Measurements from ENCODE around the gene PET117.
"Not testable (repeated sequence)": the region's sequence is repeated elsewhere in the genome, so short reads cannot be mapped to it uniquely, and the experiment has no call there.

Gene PET117, protein sequence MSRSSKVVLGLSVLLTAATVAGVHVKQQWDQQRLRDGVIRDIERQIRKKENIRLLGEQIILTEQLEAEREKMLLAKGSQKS

DNA sequence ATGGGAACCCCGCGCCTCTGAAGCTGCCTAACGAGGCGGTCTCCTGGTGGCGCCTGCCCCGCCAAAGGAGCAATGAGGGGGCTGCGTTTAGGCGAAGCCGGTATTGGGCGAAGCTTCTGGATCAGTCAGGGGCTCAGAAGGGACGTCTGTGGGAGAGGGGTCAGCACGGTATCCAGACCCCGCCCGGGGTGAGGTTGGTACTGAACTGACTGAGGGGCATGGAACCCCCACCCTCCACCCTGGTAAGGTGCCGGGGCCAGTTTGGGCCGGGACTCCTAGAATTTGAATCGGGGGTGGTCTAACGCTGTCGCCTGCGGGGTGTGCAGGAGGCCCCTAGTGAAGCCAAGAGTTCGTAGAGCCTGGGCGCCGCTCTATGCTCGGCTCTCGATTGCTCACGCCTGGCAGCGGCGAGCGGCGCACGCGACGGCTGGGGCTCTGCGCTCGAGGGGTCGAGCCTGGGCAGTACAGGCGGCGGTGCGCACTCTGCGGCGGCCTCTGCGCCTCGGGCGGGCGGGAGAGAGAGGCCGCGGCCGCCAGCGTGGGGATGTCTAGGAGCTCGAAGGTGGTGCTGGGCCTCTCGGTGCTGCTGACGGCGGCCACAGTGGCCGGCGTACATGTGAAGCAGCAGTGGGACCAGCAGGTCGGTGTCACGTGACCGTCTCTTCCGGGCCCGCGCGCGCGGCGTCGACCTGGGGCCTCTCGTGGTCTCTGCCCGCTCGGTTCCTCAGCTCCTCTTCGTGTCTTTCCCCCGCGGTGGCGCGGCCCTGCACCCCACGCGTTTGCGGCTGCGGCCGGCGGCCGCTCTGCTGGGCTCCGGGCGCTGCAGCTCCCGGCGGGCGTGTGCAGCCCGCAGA, at the start of gene PET117, which contains the start of gene KAT14:
TSS of gene PET117 (plus strand) at position 452 of the 854 bp plus-strand sequence. CDS start at position 545, 93 bp downstream.
TSS of gene KAT14 (plus strand) at position 452 of the 854 bp plus-strand sequence. CDS start 4,798 bp downstream, outside the sequence.
- peak; percentile 82 to 83 for DNase-seq

DNA sequence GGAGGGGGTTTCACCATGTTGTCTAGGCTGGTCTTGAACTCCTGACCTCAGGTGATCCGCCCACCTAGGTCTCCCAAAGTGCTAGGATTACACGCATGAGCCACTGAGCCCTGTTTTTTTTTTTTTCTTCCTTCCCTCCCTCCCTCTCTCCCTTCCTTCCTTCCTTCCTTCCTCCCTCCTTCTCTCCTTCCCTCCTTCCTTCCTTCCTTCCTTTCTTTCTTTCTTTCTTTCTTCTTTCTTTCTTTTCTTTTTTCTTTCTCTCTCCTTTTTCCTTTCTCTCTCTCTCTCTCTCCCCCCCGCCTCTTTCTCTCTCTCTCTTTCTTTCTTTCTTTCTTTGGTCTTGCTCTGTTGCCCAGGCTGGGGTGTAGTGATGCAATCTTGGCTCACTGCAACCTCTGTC, 49.4 kb upstream of the PET117 start:
- not testable (repeated sequence) for DNase-seq

DNA sequence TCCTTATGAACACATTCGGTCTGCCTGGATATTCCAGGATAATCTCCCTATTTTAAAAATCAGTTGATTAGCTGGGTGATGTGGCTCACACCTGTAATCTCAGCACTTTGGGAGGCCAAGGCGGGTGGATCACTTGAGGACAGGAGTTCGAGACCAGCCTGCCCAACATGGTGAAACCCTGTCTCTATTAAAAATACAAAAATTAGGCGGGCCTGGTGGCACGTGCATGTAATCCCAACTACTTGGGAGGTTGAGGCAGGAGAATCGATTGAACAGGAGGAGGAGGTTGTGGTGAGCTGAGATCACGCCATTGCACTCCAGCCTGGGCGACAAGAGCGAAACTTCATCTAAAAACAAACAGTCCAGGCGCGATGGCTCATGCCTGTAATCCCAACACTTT, 48.8 kb upstream of the PET117 start:
- not testable (repeated sequence) for DNase-seq

DNA sequence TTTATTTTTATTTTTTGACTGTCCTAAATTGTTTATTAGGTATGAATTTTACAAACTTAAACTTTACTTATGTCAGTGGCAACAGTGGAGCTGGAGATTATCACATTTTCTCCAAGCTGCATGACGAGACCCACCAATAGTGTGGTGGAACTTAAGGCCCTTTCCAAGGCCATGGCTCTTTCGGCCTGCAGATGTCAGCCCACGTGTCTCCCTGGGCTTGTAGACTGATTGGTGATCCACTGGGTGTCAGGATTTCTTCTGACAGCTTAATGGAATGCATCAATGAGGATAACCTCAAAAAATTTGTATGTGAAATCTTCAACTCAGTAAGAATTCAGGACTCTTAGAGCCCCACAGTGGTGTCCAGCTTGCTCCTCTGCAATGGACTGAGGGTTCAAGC, 47.6 kb upstream of the PET117 start:
- DNase-seq, result no peak

DNA sequence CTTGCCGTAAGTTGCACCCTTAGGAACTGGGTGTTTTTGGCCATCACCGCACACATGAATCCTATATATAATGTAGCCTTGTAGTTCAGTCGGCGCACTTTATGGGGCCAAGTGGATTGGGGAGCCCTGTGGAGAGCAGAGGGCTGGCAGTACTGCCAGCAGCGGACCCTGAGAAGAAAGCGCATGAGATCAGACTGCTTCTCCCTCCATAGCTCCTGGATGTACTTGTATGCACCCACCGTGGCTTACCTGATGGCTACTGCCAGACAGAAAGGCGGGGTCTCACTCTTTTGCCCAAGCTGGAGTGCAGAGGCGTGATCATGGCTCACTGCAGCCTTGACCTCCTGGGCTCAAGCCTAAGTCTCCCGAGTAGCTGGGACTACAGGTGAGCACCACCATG, 47.2 kb upstream of the PET117 start:
- DNase-seq, result no peak

DNA sequence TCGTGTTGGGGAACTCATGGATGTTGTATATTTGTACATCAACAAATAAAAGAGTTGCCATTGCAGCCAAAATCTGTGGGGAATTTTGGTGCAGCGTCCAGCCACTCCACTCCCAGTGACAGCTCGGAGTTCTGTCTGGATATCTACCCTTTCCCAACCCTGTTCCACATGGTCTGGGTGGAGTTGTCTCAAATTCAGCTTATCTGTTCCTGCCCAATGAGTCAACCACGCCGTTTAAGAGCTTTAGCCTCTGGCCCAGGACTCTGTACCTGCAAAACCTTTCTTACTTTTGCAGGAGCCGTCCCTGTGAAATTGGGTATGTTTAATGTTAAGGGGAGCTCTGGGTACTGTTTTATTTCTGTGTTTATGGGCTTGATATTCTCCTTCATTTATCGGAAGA, 46.0 kb upstream of the PET117 start:
- no peak for DNase-seq

DNA sequence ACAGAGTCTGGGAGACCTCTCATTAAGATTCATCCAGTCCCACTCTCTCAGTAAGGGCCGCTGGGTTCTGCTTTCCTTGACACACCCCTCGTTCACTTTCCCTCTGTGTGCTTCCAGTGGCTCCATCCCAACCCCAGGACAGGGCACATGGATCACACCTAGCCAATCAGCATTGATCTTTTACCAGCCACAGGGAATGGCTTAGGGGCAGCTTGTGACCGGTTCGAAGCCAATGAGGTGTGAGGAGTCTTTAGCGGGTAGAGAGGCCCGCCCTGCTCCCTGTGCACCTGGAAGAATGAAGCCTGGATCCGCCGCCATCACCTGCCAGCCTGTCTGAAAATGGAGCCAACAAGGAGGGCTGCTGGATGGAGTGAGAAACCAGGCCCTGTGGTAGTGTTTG, 44.8 kb upstream of the PET117 start:
- DNase-seq, result no peak

DNA sequence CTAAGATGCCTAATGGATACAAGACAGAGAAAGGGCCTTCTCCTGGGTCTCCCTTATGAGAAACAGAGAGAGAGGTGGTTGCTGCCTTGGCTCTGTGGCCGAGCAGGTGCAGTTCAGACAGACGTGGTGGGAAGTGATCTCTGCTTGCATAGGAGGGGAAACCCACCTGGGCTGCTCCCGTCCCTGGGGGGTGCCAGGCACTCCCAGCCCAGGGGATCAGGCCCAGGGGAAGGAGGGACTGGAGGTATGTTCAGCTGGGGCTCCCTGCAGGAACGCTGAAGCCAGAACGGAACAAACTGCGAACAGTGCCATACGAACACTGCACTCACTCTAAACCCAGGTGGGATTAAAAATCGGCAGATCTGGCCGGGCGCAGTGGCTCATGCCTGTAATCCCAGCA, 44.3 kb upstream of the PET117 start:
- no peak for DNase-seq

DNA sequence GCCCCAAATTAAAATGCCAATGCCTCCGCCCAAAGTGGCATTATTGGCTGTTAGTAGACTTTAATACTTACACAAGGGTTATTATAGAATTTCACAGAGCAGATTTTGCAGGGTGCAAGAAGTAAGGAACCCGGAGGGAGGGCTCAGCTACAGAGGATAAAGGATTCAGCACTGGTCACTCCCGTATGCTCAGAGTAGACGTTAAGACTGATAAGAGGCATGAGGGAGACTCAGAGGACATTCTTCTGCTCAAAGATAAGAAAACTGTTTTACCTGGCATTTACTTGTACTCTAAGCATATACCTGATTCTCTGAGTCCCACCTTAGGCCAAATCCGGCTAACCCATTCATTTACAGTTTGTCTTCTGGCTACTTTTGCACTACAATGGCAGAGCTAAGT, 43.5 kb upstream of the PET117 start:
- DNase-seq, result no peak

DNA sequence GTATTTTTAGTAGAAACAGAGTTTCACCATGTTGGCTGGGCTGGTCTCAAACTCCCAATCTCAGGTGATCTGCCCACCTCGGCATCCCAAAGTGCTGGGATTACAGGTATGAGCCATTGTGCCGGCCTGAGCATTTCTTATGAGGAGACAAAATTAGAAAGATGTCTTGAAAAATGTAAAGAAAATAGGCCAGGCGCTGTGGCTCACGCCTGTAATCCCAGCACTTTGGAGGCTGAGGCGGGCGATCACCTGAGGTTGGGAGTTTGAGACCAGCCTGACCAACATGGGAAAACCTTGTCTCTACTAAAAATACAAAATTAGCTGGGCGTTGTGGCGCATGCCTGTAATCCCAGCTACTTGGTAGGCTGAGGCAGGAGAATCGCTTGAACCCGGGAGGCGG, 37.1 kb upstream of the PET117 start:
- DNase-seq, result not testable (repeated sequence)

DNA sequence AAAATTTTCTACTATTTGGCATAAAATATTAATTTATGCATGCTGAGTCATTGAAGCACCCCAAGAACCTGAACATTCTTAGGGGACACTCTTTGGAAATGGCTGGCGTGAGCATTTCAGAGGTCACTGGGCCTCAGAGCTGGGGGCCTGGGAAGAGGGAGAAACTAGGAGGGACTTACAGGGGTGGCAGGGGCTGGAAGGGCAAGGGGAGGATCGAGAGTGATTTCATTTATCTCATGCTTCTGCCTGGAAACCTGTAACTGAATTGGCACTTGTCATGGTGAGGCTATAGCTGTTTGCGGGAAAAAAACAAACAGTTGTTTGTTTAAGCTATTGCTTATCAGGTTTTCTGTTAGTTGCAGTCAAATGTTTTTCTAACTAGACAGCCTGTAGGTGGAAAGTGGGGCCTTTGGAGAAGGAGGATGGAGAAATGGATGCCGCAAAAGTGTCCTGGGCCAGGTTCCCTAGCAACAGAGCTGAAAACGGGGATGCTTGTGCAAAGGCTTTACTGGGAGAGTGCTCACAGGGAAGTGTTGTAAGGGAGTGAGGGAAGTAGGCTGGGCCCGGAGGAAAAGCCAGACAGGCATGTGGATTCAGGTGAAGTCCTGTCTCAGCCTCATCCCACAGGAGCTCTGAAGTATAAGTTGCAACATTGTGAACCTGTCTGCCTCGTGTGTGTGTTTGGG, 36.4 kb upstream of the PET117 start:
- DNase-seq, result no peak

DNA sequence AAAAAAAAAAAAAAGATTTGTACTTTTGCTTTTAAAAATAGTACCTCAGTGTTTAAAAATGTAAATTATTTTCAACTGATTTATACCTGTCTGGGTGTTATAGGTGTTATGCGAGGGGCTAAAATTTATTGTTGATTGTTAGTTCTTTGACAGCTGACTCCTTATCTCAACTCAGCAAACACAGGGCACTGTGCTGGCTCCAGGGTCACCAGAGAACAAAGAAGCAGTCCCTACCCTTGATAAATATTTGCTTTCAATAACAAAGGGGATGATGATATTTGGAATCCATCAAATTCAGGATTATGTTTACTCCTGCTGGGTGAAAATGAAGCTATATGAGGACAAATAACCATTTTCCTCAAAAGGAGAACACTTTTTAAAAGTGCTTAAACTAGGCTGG, 34.2 kb upstream of the PET117 start:
- DNase-seq, result no peak

DNA sequence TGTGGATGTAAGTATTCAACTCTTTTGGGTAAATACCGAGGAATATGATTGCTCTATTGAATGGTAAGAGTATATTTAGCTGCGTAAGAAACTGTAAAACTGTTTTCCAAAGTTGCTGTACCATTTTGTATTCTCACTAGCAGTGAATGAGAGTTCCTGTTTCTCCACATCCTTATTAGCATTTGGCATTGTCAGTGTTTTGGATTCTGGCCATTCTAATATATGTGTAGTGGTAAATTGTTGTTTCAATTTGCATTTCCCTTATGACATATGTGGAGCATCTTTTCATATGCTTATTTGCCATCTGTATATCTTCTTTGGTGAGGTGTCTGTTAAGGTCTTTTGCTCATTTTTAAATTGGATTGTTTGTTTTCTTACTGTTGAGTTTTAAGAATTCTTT, 29.3 kb upstream of the PET117 start:
- no peak for DNase-seq

DNA sequence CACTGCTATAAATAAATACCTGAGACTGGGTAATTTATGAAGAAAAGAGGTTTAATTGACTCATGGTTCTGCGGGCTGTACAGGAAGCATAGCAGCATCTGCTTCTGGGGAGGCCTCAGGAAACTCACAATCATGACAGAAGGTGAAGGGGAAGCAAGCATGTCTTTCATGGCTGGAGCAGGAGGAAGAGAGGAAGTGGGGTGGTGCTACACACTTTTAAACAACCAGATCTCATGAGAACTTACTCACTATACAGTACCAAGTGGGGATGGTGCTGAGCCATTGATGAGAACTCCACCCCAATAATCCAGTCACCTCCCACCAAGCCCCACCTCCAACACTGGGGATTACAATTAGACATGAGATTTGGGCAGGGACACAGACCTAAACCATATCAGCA, 9.1 kb upstream of the PET117 start:
- DNase-seq, result not testable (repeated sequence)

DNA sequence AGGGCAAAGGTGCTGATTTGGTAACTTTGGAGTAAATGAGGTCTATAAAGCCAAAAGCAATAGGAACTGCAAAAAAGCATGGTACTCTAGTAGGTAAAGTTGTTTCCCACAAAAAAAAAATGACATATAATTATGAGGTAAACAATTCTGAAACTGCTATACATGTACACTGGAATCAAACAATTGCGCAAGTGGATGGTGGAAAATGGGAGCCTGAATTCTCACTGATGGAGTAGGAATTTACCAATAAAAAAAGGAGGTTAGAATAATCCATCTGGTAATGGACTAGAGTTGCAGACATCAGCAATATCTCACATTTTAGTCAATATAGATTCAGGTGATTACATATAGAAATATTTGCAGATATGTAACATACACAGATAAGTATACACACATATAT, 5.0 kb upstream of the PET117 start:
- DNase-seq, result no peak

DNA sequence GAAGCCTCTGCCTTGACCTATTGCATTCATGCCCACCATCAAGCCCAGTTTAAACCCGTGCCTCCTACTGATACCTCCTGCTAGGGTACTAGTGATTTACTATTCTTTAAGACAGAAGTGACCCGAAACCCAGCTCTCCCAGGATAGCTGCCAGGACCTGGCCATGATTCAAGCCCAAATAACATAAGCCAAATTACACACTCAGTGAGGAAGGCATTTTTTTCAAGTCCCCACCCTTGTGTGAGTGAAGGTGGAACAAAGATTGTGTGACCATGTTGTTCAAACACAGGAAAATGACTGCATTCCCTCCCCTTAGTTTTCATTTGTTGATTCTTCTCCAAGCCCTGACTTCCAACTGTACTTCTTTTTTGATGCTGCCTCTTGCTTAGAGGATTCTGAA, 3.7 kb upstream of the PET117 start:
- DNase-seq, result no peak

DNA sequence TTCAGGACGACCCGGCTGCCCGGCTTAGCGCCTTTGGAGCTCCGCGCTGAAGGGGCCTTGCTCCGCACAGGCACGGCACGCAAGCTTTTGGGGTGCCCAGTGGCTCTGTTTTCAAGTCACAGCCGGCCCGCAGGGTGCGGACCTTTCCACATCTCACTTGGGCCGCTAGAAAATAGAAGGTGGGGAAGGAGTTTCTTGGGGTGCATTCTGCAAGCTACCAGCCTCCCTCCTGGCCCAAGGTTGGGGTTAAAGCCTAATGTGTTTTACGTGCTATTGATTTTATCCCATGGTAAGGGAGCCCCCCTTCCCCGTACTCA, 561 bp downstream of the PET117 start:
- no peak for DNase-seq

DNA sequence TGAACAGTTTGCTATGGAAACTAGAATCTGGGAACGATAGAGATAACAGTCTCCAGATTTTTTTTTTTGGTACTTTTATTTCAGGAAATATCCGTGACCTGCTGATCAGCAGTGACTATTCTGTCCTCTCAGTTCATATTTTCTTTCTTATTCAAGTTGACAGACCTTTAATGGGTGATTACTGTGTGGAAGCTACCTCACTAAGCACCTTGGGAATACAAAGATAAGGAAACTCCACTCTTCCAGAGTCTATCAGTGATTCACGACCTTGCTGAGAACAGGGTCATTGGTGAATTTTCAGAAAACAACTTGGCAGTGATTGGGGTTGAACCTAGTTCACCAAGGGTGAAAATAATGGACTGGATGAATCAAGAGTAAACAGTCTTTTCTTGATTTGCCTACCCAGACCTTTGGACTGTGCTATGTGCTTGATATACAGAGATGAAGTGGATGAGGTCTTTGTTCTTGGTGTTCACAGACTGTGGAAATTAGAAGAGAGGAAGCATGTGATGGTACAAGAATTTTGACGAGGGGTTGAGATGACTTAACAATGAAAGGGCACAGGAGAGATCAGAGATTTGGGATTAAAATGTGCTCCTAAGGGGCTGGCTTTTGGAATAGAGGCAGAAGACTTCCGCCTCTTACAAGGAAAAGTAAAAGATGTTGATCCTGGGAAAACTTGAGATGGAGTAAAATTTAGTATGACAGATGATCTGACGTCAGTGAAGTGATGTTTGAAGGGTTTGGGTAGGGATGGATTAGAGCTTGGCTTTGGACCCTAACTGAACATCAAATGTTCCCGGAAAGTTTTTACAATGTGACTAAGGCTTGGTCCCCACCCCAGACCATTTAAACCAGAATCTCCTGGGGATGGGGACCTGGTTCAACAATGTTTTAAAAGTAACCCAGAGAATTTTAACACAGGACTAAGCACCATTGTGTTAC, 1.2 kb downstream of the PET117 start:
- DNase-seq, result no peak

DNA sequence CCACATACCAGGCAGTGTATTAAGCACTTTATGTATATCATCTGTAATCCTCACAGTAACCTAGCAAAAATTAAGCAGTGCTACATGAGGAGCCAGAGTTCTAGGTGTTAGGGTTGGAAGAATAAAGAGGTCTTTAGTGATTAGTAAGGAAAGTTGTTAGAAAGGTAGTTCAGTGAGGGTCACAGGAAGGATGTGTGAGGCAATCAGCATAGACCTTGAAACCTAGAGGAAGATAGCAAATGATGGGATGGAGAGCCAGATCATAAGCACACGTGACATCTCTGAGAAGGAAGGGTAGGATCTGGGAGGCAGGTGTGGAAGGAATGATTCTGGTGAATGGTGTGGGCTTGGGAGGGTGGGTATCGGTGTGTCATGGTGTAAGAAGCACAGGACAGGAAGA, 2.2 kb downstream of the PET117 start:
- DNase-seq, result no peak

DNA sequence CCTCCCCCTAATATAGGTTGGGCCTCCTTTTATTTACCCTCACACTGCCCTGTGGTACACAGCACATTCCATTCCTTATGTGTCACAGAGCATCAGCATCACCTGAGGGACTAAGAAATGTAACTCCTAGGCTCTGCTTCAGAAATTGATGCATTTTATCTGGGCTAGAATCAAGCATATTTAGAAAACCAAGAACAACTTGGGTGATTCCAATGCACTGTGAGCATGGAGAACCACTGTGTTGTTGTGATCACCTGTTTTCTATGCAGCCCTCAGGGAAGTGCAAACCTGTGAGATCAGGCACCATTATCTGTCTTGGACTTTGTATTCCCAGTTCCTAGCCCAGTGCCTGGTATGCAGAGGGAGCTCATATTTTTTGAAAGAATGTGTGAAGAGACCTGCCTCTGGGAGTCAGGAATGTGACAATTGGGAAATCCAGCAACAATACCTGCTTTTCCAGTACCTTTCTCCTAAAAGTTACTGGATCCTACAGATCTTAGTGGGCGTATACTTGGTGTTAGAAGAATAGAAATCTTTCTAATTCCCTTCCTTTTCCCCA, 7.0 kb downstream of the PET117 start:
- DNase-seq, result no peak

DNA sequence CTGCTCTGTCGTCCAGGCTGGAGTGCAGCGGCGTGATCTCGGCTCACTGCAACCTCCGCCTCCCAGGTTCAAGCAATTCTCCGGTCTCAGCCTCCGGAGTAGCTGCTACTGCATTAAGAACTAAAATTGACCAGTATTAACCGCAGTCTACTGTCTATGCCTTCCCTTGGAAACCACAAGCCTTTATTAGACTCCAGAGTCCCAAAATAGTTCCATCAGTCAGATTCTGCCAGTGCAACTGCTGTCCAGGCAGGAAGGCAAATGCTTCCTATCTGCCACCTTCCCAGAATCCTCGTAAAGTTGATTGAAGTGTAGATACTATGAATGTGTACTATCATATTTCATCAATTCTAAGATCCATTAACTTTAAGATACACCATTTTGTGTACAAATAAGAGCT, 16.7 kb downstream of the PET117 start:
- no peak for DNase-seq

DNA sequence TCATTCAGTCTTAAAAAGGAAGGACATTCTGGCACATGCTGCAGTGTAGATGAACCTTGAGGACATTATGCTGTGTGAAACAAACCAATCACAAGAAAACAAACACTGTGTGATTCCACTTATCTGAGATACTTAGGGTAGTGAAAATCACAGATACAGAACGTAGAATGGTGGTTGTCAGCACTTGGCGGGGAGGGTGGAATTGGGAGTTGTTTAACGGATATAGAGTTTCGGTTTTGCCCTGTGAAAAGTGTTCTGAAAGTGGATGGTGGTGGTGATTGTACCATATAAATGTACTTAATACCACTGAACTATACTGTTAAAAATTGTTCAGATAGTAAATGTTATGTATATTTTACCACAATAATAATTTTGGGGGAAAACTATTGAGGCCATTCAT, 18.4 kb downstream of the PET117 start:
- no peak for DNase-seq

DNA sequence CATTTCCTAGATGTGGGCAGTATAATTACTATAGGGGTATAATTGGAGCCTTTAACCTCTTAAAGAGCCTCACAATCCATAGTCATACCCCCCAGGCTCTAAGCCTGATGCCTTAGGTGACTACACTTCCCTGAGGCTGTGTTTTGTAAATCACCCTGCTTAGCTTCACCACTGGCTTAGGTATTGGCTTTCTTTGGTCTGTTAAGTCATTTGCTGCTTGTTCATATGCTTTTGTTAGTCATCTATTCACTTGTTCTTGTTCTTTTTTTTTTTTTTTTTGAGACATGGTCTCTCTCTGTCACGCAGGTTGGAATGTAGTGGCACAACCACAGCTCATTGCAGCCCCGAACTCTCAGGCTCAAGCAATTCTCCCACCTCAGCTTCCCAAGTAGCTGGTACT, 26.7 kb downstream of the PET117 start:
- DNase-seq, result no peak
